Measurements from ENCODE around the gene TMEM233. TPM values are rescaled to one million over a fixed set of nuclear protein-coding genes. Genes with fewer than 3 reads are reported as not detected.

TMEM233 gene
- polyA plus RNA-seq, 2 of the 4 experiments (the other 2 are of a cell fraction) = not detected

DNA sequence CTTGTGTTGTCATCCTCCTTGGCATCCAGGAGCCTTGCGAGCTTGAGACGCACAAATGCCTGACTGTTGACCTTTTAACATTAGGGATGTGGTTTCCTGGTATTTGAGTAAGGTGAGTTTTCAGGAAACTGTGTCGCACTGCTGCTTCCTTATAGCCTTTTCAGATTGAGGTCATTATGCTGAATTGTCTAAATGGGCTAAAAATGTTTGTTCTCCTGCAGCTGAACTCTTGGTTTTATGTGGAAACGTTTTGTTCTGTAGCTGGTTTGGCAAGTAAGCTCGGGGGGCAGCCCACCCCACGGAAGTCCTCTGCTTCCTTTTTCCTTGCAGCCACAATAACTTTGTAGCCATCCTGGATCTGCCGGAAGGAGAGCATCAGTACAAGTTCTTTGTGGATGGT lies 80.1 kb downstream of the TMEM233 start:
- Histone ChIP-seq H3K4me2 (no peak overlapping the region), H3K4me3 (no peak overlapping the region), H3K4me1 (peaks cover 14% of the 10 kb centered on the region), H3K27ac (no peak overlapping the region), H3K9me3 (no peaks in the 10 kb centered on the region)
- ATAC-seq (no peak), DNase-seq (ENCODE audit: low read depth in 1 of 2, low spot score in 1 of 2) (no peak), FAIRE-seq (no peak)
- TF ChIP-seq RNF2 (IDR thresholded peaks at IDR 0.05; ENCODE audit: borderline replicate concordance, low read depth) (no peak), RAD21 (conservative IDR thresholded peaks at IDR 0.05 in 1 of 2, IDR thresholded peaks at IDR 0.05 in 1 of 2) (no peak), HOXB5 (CRISPR knock-in tag; IDR thresholded peaks at IDR 0.05) (no peak), FOSB (CRISPR knock-in tag; IDR thresholded peaks at IDR 0.05) (no peak), JUN (IDR thresholded peaks at IDR 0.05) (no peak), RFX5 (IDR thresholded peaks at IDR 0.05) (no peak), RCOR1 (IDR thresholded peaks at IDR 0.05; ENCODE audit: low read depth, low read length) (no peak), EHMT2 (IDR thresholded peaks at IDR 0.05; ENCODE audit: low read depth) (no peak), ZC3H11A (IDR thresholded peaks at IDR 0.05) (no peak), E2F6 (IDR thresholded peaks at IDR 0.05; ENCODE audit: borderline replicate concordance, low read depth) (no peak), POLR2A (IDR thresholded peaks at IDR 0.05; ENCODE audit: low read length) (no peak), BHLHE40 (IDR thresholded peaks at IDR 0.05; ENCODE audit: low read depth, low read length) (no peak), NPAS2 (CRISPR knock-in tag; IDR thresholded peaks at IDR 0.05; ENCODE audit: borderline replicate concordance) (no peak), FOXS1 (CRISPR knock-in tag; IDR thresholded peaks at IDR 0.05) (no peak), HOXA7 (CRISPR knock-in tag; IDR thresholded peaks at IDR 0.05) (no peak), SREBF2 (IDR thresholded peaks at IDR 0.05) (no peak), KDM5A (IDR thresholded peaks at IDR 0.05) (no peak), CHD2 (IDR thresholded peaks at IDR 0.05; ENCODE audit: low read length, partially characterized antibody) (no peak), NFE2L2 (conservative IDR thresholded peaks at IDR 0.05; ENCODE audit: low read length) (no peak)
- TF ChIP-seq, protein P1, sequence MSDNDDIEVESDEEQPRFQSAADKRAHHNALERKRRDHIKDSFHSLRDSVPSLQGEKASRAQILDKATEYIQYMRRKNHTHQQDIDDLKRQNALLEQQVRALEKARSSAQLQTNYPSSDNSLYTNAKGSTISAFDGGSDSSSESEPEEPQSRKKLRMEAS (IDR thresholded peaks at IDR 0.05) = no peak
- WGBS (ENCODE audit: missing lambda C conversion rate) = 81% methylated on average over 7 of the region's 7 CpGs
- CTCF ChIA-PET = interaction anchor here (0.6 to 1.5 kb wide), 3 partner anchors 10 to 282 kb away, joined by 3 to 4 read pairs (median 3); no protein-coding TSS in a partner anchor
- POLR2A ChIA-PET = no interaction called here

GRCh38 chr12:119674560-119674959 lies 81.0 kb downstream of the TMEM233 start:
- POLR2A ChIA-PET = no interaction called here
- DNase-seq (ENCODE audit: low read depth in 1 of 2, low spot score in 1 of 2) = no peak
- Histone ChIP-seq H3K4me3 (no peak overlapping the region), H3K4me2 (no peak overlapping the region), H3K27ac (no peak overlapping the region), H3K9me3 (no peaks in the 10 kb centered on the region), H3K4me1 (peaks cover 7% of the 10 kb centered on the region)
- no peak for ATAC-seq
- CTCF ChIA-PET = interaction anchor here (0.6 to 1.5 kb wide), 3 partner anchors 9 to 16 kb away, joined by 3 to 4 read pairs (median 4); no protein-coding TSS in a partner anchor
- WGBS (ENCODE audit: missing lambda C conversion rate) = 94% methylated on average over 4 of the region's 4 CpGs
- no peak for TF ChIP-seq PHF8 (IDR thresholded peaks at IDR 0.05; ENCODE audit: borderline replicate concordance, low read depth)
- no peak for FAIRE-seq

GRCh38 chr12:119676022-119676421 lies 82.4 kb downstream of the TMEM233 start:
- Histone ChIP-seq H3K9me3 (no peaks in the 10 kb centered on the region), H3K4me3 (no peak overlapping the region), H3K4me1 (no peaks in the 10 kb centered on the region), H3K4me2 (no peak overlapping the region), H3K27ac (no peak overlapping the region)
- ATAC-seq = no peak
- ChIA-PET POLR2A (no interaction called here), CTCF (interaction anchor here (1.1 to 2.4 kb wide), 2 partner anchors 8 to 9 kb away, joined by 3 to 8 read pairs; partner anchors contain the start of gene PRKAB1)
- WGBS (ENCODE audit: missing lambda C conversion rate) = 92% methylated on average over 9 of the region's 9 CpGs
- no peak for FAIRE-seq
- no peak for DNase-seq (ENCODE audit: low read depth in 1 of 2, low spot score in 1 of 2)
- TF ChIP-seq, protein P2, sequence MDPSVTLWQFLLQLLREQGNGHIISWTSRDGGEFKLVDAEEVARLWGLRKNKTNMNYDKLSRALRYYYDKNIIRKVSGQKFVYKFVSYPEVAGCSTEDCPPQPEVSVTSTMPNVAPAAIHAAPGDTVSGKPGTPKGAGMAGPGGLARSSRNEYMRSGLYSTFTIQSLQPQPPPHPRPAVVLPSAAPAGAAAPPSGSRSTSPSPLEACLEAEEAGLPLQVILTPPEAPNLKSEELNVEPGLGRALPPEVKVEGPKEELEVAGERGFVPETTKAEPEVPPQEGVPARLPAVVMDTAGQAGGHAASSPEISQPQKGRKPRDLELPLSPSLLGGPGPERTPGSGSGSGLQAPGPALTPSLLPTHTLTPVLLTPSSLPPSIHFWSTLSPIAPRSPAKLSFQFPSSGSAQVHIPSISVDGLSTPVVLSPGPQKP (IDR thresholded peaks at IDR 0.05; ENCODE audit: low read depth, low read length) = no peak
- TF ChIP-seq EHF (CRISPR knock-in tag; IDR thresholded peaks at IDR 0.05) (no peak), MAFK (IDR thresholded peaks at IDR 0.05; ENCODE audit: partially characterized antibody) (no peak), CHD2 (IDR thresholded peaks at IDR 0.05; ENCODE audit: low read length, partially characterized antibody) (no peak), CHD4 (IDR thresholded peaks at IDR 0.05; ENCODE audit: borderline replicate concordance) (no peak), BHLHE40 (IDR thresholded peaks at IDR 0.05; ENCODE audit: low read depth, low read length) (no peak), E2F6 (IDR thresholded peaks at IDR 0.05; ENCODE audit: borderline replicate concordance, low read depth) (no peak), JUN (IDR thresholded peaks at IDR 0.05) (no peak), EHMT2 (IDR thresholded peaks at IDR 0.05; ENCODE audit: low read depth) (no peak), KDM5A (IDR thresholded peaks at IDR 0.05) (no peak), NFE2L2 (conservative IDR thresholded peaks at IDR 0.05; ENCODE audit: low read length) (no peak), CEBPB (IDR thresholded peaks at IDR 0.05) (no peak), RARB (CRISPR knock-in tag; IDR thresholded peaks at IDR 0.05) (no peak), RCOR1 (IDR thresholded peaks at IDR 0.05; ENCODE audit: low read depth, low read length) (no peak)
- TF ChIP-seq, protein P3, sequence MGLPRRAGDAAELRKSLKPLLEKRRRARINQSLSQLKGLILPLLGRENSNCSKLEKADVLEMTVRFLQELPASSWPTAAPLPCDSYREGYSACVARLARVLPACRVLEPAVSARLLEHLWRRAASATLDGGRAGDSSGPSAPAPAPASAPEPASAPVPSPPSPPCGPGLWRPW (IDR thresholded peaks at IDR 0.05) = no peak
- TF ChIP-seq, protein P4, sequence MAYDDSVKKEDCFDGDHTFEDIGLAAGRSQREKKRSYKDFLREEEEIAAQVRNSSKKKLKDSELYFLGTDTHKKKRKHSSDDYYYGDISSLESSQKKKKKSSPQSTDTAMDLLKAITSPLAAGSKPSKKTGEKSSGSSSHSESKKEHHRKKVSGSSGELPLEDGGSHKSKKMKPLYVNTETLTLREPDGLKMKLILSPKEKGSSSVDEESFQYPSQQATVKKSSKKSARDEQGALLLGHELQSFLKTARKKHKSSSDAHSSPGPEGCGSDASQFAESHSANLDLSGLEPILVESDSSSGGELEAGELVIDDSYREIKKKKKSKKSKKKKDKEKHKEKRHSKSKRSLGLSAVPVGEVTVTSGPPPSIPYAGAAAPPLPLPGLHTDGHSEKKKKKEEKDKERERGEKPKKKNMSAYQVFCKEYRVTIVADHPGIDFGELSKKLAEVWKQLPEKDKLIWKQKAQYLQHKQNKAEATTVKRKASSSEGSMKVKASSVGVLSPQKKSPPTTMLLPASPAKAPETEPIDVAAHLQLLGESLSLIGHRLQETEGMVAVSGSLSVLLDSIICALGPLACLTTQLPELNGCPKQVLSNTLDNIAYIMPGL (CRISPR knock-in tag; IDR thresholded peaks at IDR 0.05; ENCODE audit: borderline replicate concordance) = no peak

All from A549 (cell line).